Epithelial cell of proximal tubule (primary cell): ENCODE measurements around the gene ISOC1. TPM values are rescaled to one million over a fixed set of nuclear protein-coding genes. Genes with fewer than 3 reads are reported as not detected.

Experiments used
- DNase-seq: peaks from one replicate; pipeline ENCODE4 v3.0.0-alpha.2; 2011; ENCODE audit warnings: low read depth
- H3K4me3 ChIP-seq: 2 replicates; pipeline ENCODE4 v1.5.1; 2011; ENCODE audit warnings: low read depth, mild to moderate bottlenecking, low read length
- CTCF ChIP-seq: conservative IDR thresholded peaks from 2 replicates; pipeline ENCODE4 v1.5.1; 2012; ENCODE audit warnings: low read depth, mild to moderate bottlenecking, low read length
- total RNA-seq: library from RNA; depleted of rRNA; stranded (reverse); fragments of >200 nt; gene quantifications from 2 replicates; pipeline ENCODE4 v1.2.3, GENCODE V29; 2015

The ISOC1 gene
- 31.0 and 39.4 TPM in 2 replicates for total RNA-seq

DNA sequence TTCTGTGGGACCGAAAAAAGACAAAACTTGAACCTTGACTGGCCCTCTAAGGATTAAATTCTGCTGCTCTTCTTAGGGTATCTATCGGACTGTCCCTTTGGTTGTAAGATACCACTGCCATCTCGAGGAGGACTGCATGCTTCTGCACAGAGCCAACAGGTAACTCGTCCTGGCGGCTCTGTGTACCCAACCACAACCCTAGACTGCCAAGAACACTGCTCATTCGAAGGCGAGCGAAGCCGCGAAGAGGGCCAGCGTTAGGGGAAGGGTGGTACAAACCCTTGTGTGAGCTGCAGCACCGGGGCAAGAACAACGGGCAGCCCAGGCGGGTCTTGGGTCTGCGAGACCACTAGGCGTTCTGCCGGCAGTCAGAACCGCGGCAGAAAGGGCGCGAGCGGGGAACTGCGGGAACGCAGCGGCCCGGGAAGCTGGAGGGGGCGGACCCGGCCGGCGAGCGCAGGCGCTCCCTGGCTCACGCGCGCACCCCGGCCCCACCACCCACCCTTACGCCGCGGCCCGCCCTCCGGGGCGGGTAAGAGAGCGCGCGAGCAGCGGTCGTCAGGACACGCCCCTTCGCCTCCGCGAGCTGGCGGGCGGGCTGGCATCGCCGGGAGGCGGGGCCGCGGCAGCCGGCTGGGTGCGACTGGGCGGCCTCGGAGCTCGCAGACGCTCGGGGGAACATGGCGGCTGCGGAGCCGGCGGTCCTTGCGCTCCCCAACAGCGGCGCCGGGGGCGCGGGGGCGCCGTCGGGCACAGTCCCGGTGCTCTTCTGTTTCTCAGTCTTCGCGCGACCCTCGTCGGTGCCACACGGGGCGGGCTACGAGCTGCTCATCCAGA is at the start of gene ISOC1:
Gene ISOC1, plus strand, starts transcription at position 663 of the 837 bp plus-strand sequence. Its CDS starts 18 bp downstream, at position 681.
- TF ChIP-seq CTCF, result no peak
- H3K4me3 ChIP-seq, result peak within 1 kb of the TSS; percentile 85
- DNase-seq, result no peak

DNA sequence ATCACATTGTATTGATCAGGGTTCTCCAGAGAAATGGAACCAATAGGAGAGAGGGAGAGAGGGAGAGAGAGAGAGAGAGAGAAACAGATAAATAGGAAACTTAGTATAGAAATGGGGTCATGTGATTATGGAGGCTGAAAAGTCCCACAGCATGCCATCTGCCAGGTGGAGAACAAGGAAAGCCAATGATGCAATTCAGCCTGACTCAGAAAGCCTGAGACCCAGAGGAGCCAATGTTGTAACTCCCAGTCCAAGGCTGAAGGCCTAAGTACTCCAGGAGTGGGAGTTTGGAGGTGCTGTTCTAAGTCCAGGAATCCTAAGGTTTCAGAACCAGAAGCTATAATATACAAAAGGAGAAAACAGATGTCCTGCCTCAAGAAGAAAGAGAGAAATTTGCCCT is 48.4 kb upstream of the ISOC1 start:
- no peak for DNase-seq
- no peak overlapping the region for H3K4me3 ChIP-seq
- TF ChIP-seq CTCF, result no peak

DNA sequence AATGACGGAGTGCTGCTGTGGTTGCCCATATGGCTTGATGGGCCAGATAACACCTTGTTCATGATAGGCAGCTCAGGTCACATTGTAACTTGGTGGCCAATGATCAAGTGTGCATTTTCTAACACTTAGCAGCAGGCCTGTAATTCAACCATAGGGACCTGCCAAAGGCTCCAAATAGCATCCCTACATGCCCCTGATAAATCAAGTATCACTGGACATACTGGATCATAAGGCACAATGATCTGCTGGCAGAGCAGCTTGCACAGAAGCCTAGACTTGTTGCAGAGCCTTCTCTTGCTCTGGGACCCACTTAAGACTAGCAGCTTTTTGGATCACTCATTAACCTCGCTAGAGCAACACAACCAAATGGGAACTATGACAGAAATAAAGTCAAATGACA is 46.0 kb upstream of the ISOC1 start:
- DNase-seq, result no peak
- H3K4me3 ChIP-seq, result no peak overlapping the region
- TF ChIP-seq CTCF, result no peak

DNA sequence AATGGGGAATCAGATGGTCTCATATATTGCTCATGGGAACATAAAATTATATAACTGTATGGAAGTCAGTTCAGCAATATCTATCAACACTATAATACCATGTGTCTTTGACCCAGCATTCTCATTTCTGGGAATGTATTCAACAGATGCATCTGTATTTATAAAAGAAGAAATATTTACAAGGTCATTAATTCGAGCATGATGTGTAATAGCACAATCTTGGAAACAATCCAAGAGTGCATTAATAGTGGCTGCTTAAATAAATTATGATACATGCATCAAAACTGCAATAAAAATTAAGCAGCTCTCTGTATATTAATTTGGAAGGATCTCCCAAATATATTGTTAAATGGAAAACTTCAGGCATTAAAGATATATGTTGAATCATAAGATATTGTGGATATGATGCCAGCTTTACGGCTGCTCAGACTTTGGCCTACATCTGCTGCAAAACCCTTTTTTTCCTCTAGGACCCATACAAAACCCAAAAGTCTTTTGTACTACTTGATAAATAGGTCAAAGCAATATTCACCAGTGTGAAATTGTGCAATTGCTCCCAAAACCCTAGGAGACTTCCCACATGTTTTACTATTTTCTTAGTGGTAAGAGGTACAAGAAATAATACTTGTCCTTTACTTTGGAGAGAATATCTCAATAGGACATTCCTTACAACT is 45.3 kb upstream of the ISOC1 start:
- no peak for TF ChIP-seq CTCF
- H3K4me3 ChIP-seq, result no peak overlapping the region
- DNase-seq, result no peak

DNA sequence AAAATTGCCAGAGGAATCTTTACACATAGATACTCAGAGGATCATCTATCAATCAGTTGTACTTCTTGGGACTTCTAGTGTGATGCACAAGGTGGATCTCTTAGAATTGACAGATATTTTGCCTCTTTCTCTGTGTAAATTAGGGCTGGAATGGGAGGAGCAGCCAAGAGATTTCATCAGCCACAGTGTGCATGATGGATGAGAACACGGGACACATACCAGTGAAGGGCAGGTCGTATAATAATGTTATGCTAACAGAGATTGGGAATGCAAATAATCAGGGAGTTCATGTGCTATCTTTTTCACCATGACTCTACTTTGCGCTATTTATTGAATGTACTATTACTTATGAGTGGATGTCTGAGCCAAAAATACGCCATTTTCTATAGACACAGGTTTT is 43.3 kb upstream of the ISOC1 start:
- no peak for DNase-seq
- TF ChIP-seq CTCF, result no peak
- H3K4me3 ChIP-seq, result no peak overlapping the region

GRCh38 chr5:129053438-129053837 is 41.1 kb upstream of the ISOC1 start:
- no peak overlapping the region for H3K4me3 ChIP-seq
- DNase-seq, result no peak
- TF ChIP-seq CTCF, result peak; percentile 15

- TF ChIP-seq CTCF, result no peak
- no peak for DNase-seq
- no peak overlapping the region for H3K4me3 ChIP-seq
These were observed 37.2 kb upstream of the ISOC1 start for GRCh38 chr5:129057329-129057728.
